K562 (cell line): ENCODE data around the gene TSPAN3. TPM values are rescaled to one million over a fixed set of nuclear protein-coding genes. Genes with fewer than 3 reads are reported as not detected.

ENCODE experiments used
- ATAC-seq: fragments of 200-7000 bp; cut with Tn5 transposase; 3 replicates; pipeline ENCODE4 v1.9.1; 2020; ENCODE audit warnings: moderate library complexity
- BruUV-seq: library from RNA; stranded (reverse); fragments of 400-500 nt; replicated peaks from 2 replicates; lab custom pipeline; 2021; lab: Mats Ljungman, UMichigan
- CTCF ChIA-PET: fragments of 300-600 bp; formaldehyde crosslinking; extraction: SDS; loops from one replicate; lab custom pipeline; 2021; ENCODE audit warnings: low intra/inter-chr PET ratio; lab: Yijun Ruan, JAX
- POLR2A ChIA-PET: fragments of 300-600, 350-650 bp; sonication (Branson Sonifier 250); formaldehyde crosslinking; extraction: SDS; loops from one replicate; lab custom pipeline; 2021; ENCODE audit warnings: antibody characterized with exemption, inconsistent platforms; lab: Yijun Ruan, JAX
- DNase-seq, 4 experiments: peaks; one replicate each; pipeline versions ENCODE4 v3.0.0 to v3.0.0-alpha.2; 2011 to 2018; ENCODE audit warnings: low spot score in 3 of 4, mixed read lengths in 3 of 4; ENCODE audit errors: extremely low read depth in 1 of 4
- FAIRE-seq: peaks from 2 replicates; lab custom pipeline; 2011; peaks lifted over from hg19 to GRCh38; lab: Jason Lieb, UNC
- H2AFZ ChIP-seq: 2 replicates; pipeline ENCODE4 v1.6.0; 2011; ENCODE audit warnings: low read depth, low read length, control low read depth, inconsistent platforms
- H3K27ac ChIP-seq: fragments of 200-600 bp; 3 replicates; pipeline ENCODE4 v1.8.0; 2011; ENCODE audit warnings: low read depth, mild to moderate bottlenecking, control low read depth, inconsistent platforms, low read length, moderate library complexity, mixed read lengths; ENCODE audit errors: extremely low read depth
- H3K27me3 ChIP-seq, 2 experiments: fragments of 300-600 bp in 1 of 2; 2 replicates in 1 of 2; 3 replicates in 1 of 2; pipeline versions ENCODE4 v1.6.0 to v1.8.0; 2011; ENCODE audit warnings: inconsistent platforms in 2 of 2, low read length in 2 of 2, mild to moderate bottlenecking in 1 of 2, mixed read lengths in 1 of 2, moderate library complexity in 1 of 2; ENCODE audit not compliant: control insufficient read depth in 2 of 2, insufficient read depth in 2 of 2
- H3K36me3 ChIP-seq: fragments of 300-600 bp; 3 replicates; pipeline ENCODE4 v1.8.0; 2011; ENCODE audit warnings: mild to moderate bottlenecking, low read length, inconsistent platforms; ENCODE audit not compliant: control insufficient read depth, insufficient read depth
- H3K4me1 ChIP-seq, 2 experiments: fragments of 200-600 bp in 1 of 2; replicated peaks in 1 of 2; 2 replicates in 1 of 2; 3 replicates in 1 of 2; pipeline versions ENCODE4 v1.5.1 to v1.8.0; 2011; ENCODE audit warnings: inconsistent platforms in 2 of 2, low read length in 2 of 2, mild to moderate bottlenecking in 1 of 2, mixed read lengths in 1 of 2, moderate library complexity in 1 of 2; ENCODE audit not compliant: control insufficient read depth in 2 of 2, insufficient read depth in 2 of 2
- H3K4me2 ChIP-seq: 2 replicates; pipeline ENCODE4 v1.6.1; 2011; ENCODE audit warnings: low read length, control low read depth, inconsistent platforms, mixed read lengths; ENCODE audit not compliant: insufficient read depth
- H3K4me3 ChIP-seq: fragments of 200-600 bp; sonication (generic), shearing (Covaris generic); 2 replicates; pipeline ENCODE4 v1.5.1; 2016; ENCODE audit warnings: control low read depth, inconsistent platforms
- H3K79me2 ChIP-seq: fragments of 200-600 bp; 3 replicates; pipeline ENCODE4 v1.8.0; 2011; ENCODE audit warnings: low read length, inconsistent platforms; ENCODE audit not compliant: control insufficient read depth, insufficient read depth
- H3K9ac ChIP-seq, 2 experiments: 2 replicates each; pipeline versions ENCODE4 v1.6.0 to v1.6.1; 2011; ENCODE audit warnings: low read depth in 2 of 2, low read length in 2 of 2, control low read depth in 1 of 2, inconsistent platforms in 1 of 2, mild to moderate bottlenecking in 1 of 2, mixed read lengths in 1 of 2; ENCODE audit not compliant: insufficient read depth in 1 of 2
- H3K9me1 ChIP-seq: one replicate; pipeline ENCODE4 v1.6.0; 2011; ENCODE audit warnings: inconsistent platforms, mild to moderate bottlenecking, low read length, moderate library complexity; ENCODE audit not compliant: control insufficient read depth, insufficient read depth
- H3K9me3 ChIP-seq: replicated peaks from 2 replicates; pipeline ENCODE4 v1.5.1; 2011; ENCODE audit warnings: low read depth, low read length, inconsistent platforms; ENCODE audit not compliant: control insufficient read depth, insufficient read depth
- H4K20me1 ChIP-seq: replicated peaks from 2 replicates; pipeline ENCODE4 v1.6.1; 2011; ENCODE audit warnings: low read length, inconsistent platforms, mixed read lengths; ENCODE audit not compliant: control insufficient read depth, insufficient read depth
- BRCA1 ChIP-seq, 2 experiments: fragments of 450-650 bp in 1 of 2; sonication (generic) in 1 of 2; formaldehyde crosslinking in 1 of 2; IDR thresholded peaks; 2 replicates each; pipeline versions ENCODE4 v1.5.0 to v1.6.1; 2017 to 2020; ENCODE audit warnings: mild to moderate bottlenecking in 1 of 2, missing genetic modification reagents in 1 of 2
- ESRRA ChIP-seq: fragments of 450-650 bp; IDR thresholded peaks from 2 replicates; pipeline ENCODE4 v1.6.1; 2014; ENCODE audit warnings: low read depth, mild to moderate bottlenecking, moderate library complexity, borderline replicate concordance
- MED1 ChIP-seq: sonication (generic); formaldehyde crosslinking; IDR thresholded peaks from 2 replicates; pipeline ENCODE4 v1.8.1; 2023; ENCODE audit warnings: missing genetic modification reagents, borderline replicate concordance
- PML ChIP-seq: IDR thresholded peaks from 2 replicates; pipeline ENCODE4 v1.6.1; 2012; ENCODE audit warnings: low read length, inconsistent platforms
- PURB ChIP-seq: sonication (generic); formaldehyde crosslinking; IDR thresholded peaks from 2 replicates; pipeline ENCODE4 v1.9.0; 2021; ENCODE audit warnings: low read depth, mild to moderate bottlenecking, missing genetic modification reagents
- SIRT6 ChIP-seq: IDR thresholded peaks from one replicate; pipeline ENCODE4 v1.6.1; 2012; ENCODE audit warnings: low read depth, mild to moderate bottlenecking, control low read depth, inconsistent platforms, low read length, moderate library complexity
- SMAD4 ChIP-seq: fragments of 250-450 bp; sonication (Bioruptor Pico); conservative IDR thresholded peaks from 2 replicates; pipeline ENCODE4 v1.8.0; 2021; ENCODE audit warnings: inconsistent platforms, mild to moderate bottlenecking, moderate library complexity
- SP1 ChIP-seq: sonication (generic); formaldehyde crosslinking; IDR thresholded peaks from 2 replicates; pipeline ENCODE4 v1.8.1; 2022; ENCODE audit warnings: mild to moderate bottlenecking, missing genetic modification reagents
- TSC22D4 ChIP-seq: fragments of 450-650 bp; IDR thresholded peaks from 2 replicates; pipeline ENCODE4 v1.6.1; 2016; ENCODE audit warnings: missing genetic modification characterization, missing biosample characterization, control low read depth
- ZNF140 ChIP-seq: fragments of 250-450 bp; sonication (Bioruptor Pico); IDR thresholded peaks from 2 replicates; pipeline ENCODE4 v1.8.0; 2021; ENCODE audit warnings: moderate library complexity, mild to moderate bottlenecking, inconsistent platforms
- ZNF507 ChIP-seq: conservative IDR thresholded peaks from 2 replicates; pipeline ENCODE4 v1.6.1; 2017; ENCODE audit warnings: missing genetic modification characterization, missing compliant biosample characterization
- WGBS: fragments of 100-300 bp; shearing (Covaris generic); methylation state at CpG from one replicate; pipeline ENCODE4 v1.1.6; 2016; ENCODE audit warnings: low coverage, mixed read lengths; ENCODE audit not compliant: insufficient coverage; ENCODE audit errors: missing lambda C conversion rate; 5-methylcytosine and 5-hydroxymethylcytosine counted together
- in situ Hi-C: fragments of 300-500 bp; cut with MboI; formaldehyde crosslinking; loops from 4 replicates; pipeline ENCODE4 v1.15.0; 2018; ENCODE audit warnings: inconsistent platforms, mixed read lengths
- intact Hi-C: fragments of 100-400 bp; cut with micrococcal nuclease; formaldehyde crosslinking; loops from 2 replicates; pipeline ENCODE4 v1.14.2; 2022
- polyA plus RNA-seq, 8 experiments: library from polyadenylated mRNA; depleted of rRNA in 4 of 8; stranded (reverse) in 5 of 8; unstranded in 3 of 8; fragments of >200 nt; fragmentation: Nextera tagmentation in 2 of 8; fragmentation: Illumina TruSeq in 1 of 8; extraction: Ambion mirVana in 2 of 8; extraction: Trizol in 1 of 8; gene quantifications; 2 replicates each; pipeline versions ENCODE4 v1.2.1 to v1.2.3, GENCODE V29; 2011 to 2014; ENCODE audit warnings: inconsistent platforms in 1 of 8, missing spikeins in 1 of 8
- total RNA-seq, 7 experiments: library from RNA; depleted of rRNA in 6 of 7; stranded (reverse); fragments of >200 nt in 6 of 7; fragmentation: Illumina TruSeq in 2 of 7; extraction: Trizol in 2 of 7; gene quantifications; 2 replicates each; pipeline versions ENCODE4 v1.2.1 to v1.2.3, GENCODE V29; 2011 to 2021; ENCODE audit warnings: low replicate concordance in 1 of 7
- TF ChIP-seq, protein P1 (sequence below): sonication (generic); formaldehyde crosslinking; IDR thresholded peaks from 2 replicates; pipeline ENCODE4 v1.8.0; 2022; ENCODE audit warnings: missing genetic modification reagents, mild to moderate bottlenecking, moderate library complexity, borderline replicate concordance
- TF ChIP-seq, protein P2 (sequence below): fragments of 450-650 bp; formaldehyde crosslinking; IDR thresholded peaks from 2 replicates; pipeline ENCODE4 v1.4.0; 2020; ENCODE audit warnings: mild to moderate bottlenecking, mixed read lengths
- TF ChIP-seq, protein P3 (sequence below): IDR thresholded peaks from 2 replicates; pipeline ENCODE4 v1.6.1; 2011; ENCODE audit not compliant: insufficient read length; ENCODE audit errors: extremely low read depth
- TF ChIP-seq, protein P4 (sequence below): fragments of 250-450 bp; sonication (Bioruptor Pico); IDR thresholded peaks from 2 replicates; pipeline ENCODE4 v1.5.0; 2020; ENCODE audit warnings: mild to moderate bottlenecking, borderline replicate concordance
- TF ChIP-seq, protein P5 (sequence below): fragments of 250-450 bp; sonication (Bioruptor Pico); IDR thresholded peaks from 2 replicates; pipeline ENCODE4 v1.4.0; 2020; ENCODE audit warnings: borderline replicate concordance

TSPAN3 gene
- total and polyA plus RNA-seq, 9 of the 15 experiments (the other 6 are each of a cell fraction or from before 2014, with no cell fraction given) = 14.3 to 144 (median 71.1) TPM

DNA sequence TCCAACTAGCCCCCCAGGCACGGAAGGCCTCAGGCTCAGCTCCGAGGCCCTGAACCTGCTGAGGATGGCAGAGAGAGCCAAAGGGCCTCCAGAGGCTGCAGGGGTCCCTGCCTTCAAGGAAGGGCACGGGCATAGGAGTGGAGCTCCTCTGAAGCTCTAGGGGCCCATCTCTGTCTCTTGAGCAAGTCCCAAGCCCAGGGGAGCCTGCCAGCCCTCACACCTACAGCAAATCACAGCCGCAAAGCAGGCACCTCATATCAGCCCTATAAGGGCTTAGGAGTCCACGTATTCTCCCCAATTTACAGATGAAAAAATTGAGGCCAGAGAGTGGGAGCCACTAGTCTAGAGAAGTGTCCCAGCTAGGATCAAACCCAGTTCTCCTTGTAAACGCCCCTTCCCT, 61.7 kb downstream of the TSPAN3 start:
- TF ChIP-seq, protein P1, sequence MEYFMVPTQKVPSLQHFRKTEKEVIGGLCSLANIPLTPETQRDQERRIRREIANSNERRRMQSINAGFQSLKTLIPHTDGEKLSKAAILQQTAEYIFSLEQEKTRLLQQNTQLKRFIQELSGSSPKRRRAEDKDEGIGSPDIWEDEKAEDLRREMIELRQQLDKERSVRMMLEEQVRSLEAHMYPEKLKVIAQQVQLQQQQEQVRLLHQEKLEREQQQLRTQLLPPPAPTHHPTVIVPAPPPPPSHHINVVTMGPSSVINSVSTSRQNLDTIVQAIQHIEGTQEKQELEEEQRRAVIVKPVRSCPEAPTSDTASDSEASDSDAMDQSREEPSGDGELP (CRISPR knock-in tag) = no peak
- no peak for TF ChIP-seq ESRRA
- no peak for TF ChIP-seq BRCA1 (IDR thresholded peaks at IDR 0.05)
- TF ChIP-seq BRCA1 (CRISPR knock-in tag; IDR thresholded peaks at IDR 0.05) = no peak
- TF ChIP-seq, protein P2, sequence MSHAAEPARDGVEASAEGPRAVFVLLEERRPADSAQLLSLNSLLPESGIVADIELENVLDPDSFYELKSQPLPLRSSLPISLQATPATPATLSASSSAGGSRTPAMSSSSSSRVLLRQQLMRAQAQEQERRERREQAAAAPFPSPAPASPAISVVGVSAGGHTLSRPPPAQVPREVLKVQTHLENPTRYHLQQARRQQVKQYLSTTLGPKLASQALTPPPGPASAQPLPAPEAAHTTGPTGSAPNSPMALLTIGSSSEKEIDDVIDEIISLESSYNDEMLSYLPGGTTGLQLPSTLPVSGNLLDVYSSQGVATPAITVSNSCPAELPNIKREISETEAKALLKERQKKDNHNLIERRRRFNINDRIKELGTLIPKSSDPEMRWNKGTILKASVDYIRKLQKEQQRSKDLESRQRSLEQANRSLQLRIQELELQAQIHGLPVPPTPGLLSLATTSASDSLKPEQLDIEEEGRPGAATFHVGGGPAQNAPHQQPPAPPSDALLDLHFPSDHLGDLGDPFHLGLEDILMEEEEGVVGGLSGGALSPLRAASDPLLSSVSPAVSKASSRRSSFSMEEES (CRISPR knock-in tag) = no peak
- TF ChIP-seq, protein P3, sequence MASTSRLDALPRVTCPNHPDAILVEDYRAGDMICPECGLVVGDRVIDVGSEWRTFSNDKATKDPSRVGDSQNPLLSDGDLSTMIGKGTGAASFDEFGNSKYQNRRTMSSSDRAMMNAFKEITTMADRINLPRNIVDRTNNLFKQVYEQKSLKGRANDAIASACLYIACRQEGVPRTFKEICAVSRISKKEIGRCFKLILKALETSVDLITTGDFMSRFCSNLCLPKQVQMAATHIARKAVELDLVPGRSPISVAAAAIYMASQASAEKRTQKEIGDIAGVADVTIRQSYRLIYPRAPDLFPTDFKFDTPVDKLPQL = no peak
- TF ChIP-seq PML = no peak
- TF ChIP-seq, protein P4, sequence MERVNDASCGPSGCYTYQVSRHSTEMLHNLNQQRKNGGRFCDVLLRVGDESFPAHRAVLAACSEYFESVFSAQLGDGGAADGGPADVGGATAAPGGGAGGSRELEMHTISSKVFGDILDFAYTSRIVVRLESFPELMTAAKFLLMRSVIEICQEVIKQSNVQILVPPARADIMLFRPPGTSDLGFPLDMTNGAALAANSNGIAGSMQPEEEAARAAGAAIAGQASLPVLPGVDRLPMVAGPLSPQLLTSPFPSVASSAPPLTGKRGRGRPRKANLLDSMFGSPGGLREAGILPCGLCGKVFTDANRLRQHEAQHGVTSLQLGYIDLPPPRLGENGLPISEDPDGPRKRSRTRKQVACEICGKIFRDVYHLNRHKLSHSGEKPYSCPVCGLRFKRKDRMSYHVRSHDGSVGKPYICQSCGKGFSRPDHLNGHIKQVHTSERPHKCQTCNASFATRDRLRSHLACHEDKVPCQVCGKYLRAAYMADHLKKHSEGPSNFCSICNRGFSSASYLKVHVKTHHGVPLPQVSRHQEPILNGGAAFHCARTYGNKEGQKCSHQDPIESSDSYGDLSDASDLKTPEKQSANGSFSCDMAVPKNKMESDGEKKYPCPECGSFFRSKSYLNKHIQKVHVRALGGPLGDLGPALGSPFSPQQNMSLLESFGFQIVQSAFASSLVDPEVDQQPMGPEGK (CRISPR knock-in tag) = no peak
- TF ChIP-seq TSC22D4 = no peak
- no peak for TF ChIP-seq SP1 (CRISPR knock-in tag)
- TF ChIP-seq SMAD4 (CRISPR knock-in tag) = no peak
- no peak for TF ChIP-seq ZNF140 (CRISPR knock-in tag)
- no peak for TF ChIP-seq ZNF507 (tag)
- TF ChIP-seq, protein P5, sequence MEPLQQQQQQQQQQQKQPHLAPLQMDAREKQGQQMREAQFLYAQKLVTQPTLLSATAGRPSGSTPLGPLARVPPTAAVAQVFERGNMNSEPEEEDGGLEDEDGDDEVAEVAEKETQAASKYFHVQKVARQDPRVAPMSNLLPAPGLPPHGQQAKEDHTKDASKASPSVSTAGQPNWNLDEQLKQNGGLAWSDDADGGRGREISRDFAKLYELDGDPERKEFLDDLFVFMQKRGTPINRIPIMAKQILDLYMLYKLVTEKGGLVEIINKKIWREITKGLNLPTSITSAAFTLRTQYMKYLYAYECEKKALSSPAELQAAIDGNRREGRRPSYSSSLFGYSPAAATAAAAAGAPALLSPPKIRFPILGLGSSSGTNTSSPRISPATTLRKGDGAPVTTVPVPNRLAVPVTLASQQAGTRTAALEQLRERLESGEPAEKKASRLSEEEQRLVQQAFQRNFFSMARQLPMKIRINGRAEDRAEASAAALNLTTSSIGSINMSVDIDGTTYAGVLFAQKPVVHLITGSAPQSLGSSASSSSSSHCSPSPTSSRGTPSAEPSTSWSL (CRISPR knock-in tag) = no peak
- no peak for TF ChIP-seq MED1
- TF ChIP-seq PURB (CRISPR knock-in tag) = no peak
- no peak for TF ChIP-seq SIRT6
- CTCF ChIA-PET = no interaction called here
- Histone ChIP-seq H2AFZ (no peak overlapping the region), H3K4me2 (no peak overlapping the region), H3K27me3 (peaks cover 29 to 60% of the 10 kb centered on the region in 2 experiments), H3K9ac (no peak overlapping the region), H3K27ac (no peak overlapping the region), H3K4me1 (no peaks in the 10 kb centered on the region), H3K9me1 (peaks cover 1% of the 10 kb centered on the region), H3K9me3 (no peaks in the 10 kb centered on the region), H3K36me3 (no peaks in the 10 kb centered on the region), H4K20me1 (no peaks in the 10 kb centered on the region), H3K79me2 (no peaks in the 10 kb centered on the region), H3K4me3 (no peak overlapping the region)
- FAIRE-seq (no peak), DNase-seq (no peak), ATAC-seq (no peak)
- WGBS = 5% methylated on average over 5 of the region's 6 CpGs
- POLR2A ChIA-PET = no interaction called here
- no TSS peak for BruUV-seq
- in situ Hi-C loops = no loop called here
- intact Hi-C loops = no loop called here
